ENCODE measurements around the gene MFSD6L.
"Not testable (repeated sequence)": the region's sequence is repeated elsewhere in the genome, so short reads cannot be mapped to it uniquely, and the experiment has no call there.

The MFSD6L gene

DNA sequence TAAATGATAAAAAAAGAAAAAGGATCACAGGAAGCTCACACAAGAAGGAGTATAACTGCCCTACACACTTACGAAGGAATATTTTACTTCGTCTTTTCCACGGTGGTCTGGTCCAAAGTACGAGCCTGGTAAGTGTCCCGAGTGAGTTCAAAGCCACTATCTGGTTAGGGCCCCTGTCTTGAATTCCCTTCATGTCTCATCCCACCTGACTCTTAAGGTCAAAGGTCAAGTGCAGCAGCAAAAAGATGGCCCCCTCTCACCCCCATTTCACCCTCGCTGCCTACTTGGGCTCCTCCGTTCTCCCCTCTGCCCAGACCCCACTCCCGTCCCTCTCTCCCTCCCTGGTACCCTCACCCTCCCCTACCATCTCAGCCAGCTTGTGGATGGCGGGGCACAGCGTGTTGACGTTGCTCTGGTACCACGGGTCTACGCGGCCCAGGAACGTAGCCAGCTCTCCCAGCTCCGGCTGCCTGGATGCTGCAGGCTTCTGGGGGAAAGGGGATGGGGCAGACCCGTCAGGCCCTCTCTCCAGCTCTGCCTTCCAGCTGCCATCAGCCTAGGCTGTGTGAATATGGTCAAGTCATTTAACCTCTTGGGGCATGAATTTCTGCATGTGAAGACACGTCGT lies 27.8 kb upstream of the MFSD6L start:
- no peak for DNase-seq (ENCODE audit: low read depth)

- no peak for DNase-seq (ENCODE audit: low read depth)
Observed at GRCh38 chr17:8825802-8826201, 26.6 kb upstream of the MFSD6L start.

GRCh38 chr17:8823279-8823678 lies 24.1 kb upstream of the MFSD6L start:
- no peak for DNase-seq (ENCODE audit: low read depth)

DNA sequence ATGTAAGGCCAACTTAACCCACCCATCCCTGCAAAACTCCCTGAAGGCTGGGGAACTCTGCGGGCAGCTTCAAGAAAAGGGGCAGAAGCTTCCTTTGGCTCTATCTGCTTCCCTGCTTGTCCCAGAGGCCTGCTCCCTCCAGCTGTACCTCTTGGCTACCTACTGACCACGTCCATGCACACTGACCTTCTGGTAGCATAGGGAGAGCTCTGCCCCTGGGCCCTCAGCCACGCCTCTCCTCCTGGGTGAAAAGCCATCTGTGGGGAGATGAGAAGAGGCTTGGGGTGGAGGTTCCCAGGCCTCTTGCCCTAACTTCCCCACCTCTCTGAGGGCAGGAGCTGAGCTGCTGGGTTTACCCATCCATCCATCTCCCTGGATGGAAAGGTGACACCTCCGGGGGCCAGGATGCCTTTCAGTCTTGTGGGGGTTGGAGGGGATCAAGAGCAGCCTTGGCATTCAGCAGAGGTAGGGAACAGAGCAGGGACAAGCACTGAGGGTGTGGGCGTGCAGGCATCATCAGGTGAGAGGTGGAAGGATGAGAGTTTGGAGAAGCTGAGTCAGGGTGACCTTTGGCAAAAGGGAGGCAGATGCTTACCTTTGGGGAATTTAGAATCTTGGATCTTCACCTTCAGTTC lies 23.4 kb upstream of the MFSD6L start:
- DNase-seq (ENCODE audit: low read depth) = no peak

DNA sequence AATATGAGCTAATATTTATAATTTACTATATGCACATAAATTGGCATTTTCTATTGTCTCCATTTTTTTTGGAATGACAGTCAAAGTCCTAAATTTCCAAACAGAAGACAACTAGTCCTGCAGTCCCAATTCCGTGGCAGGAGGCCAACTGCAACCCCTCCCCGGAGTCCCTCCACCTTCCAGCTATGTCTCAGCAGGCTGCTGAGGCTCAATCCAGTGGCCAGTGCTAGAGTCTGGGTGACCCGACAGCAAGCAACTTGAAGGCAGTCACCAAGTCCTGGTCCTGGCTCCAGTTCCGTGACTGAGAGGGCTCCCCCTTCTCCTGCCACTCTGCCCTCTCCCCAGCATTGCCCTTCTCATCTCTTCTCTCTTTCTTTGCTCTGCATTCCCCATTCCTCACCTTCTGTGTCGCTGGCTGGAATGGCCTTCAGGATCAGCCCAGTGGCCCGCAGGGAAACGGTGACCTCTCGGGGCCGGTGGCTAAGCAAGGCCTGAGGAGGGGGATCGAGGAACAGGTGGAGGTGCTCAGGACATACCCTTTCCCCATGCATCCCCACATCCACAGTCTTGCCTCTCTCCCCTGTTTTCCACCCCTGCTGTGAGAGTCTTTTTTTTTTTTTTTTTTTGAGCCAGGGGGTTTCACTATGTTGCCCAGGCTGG lies 22.4 kb upstream of the MFSD6L start:
- no peak for DNase-seq (ENCODE audit: low read depth)

DNA sequence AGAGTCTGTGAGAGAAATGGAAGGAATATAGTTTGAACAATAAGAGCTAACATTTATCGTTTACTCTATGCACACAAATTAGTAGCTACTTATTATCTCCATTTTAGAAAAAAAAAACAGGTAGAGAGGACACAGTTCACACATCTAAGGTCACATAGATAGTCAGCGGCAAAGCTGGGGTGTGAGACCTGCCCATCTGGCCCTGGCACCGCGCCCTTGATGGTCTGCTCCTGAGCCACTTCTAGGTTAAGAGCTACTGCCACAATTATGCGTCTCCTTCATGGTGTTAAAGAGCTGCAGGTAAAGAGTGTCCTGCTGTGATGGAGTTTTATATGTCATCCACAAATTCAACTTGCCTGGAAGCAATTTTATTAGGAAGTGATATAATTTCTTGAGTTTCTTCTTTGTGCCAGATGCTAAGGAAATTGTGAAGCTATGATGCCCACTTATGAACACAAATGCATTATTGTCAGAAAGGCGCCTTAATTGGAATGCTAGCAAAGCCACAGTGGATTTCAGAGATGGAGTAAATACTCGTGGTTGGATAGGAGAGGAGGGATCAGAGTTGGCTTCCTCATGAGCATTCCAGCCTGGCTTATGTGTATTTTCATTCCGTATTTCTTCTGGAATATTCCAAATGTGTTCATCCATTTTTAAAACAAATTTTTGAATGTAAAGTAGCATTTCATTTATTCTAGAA lies 21.3 kb upstream of the MFSD6L start:
- no peak for DNase-seq (ENCODE audit: low read depth)

DNA sequence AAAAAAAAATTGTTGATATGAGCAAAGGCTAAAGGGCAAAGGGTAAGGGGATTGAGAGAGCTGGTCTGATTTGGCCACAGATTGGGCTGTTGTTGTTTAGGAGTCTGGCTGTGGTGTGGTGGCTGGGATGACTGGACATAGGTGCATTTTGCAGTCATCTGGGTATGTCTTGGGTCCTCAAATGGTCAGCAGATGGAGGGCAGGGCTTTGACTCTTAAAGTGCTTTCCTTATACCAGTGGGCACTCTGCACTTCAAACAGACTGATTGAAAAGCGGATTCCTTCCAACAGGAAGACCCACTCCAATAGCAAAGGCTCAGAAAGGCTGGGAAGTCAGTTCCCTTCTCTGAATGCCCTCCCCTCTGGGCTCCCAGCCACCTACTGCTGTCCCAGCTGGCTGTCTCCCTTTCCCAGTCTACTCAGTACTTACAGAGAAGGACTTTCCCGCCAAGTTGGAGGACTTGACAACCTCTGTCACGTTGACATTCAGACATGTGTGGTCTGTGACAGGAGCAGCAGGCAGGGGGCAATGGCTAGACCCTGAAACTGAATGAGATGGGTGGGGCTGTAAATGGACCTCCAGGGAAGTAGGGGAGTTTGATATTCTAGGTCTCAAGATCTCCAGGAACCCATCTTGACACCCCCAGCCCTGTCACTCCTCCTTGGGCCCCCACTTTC lies 19.6 kb upstream of the MFSD6L start:
- DNase-seq (ENCODE audit: low read depth) = no peak

DNA sequence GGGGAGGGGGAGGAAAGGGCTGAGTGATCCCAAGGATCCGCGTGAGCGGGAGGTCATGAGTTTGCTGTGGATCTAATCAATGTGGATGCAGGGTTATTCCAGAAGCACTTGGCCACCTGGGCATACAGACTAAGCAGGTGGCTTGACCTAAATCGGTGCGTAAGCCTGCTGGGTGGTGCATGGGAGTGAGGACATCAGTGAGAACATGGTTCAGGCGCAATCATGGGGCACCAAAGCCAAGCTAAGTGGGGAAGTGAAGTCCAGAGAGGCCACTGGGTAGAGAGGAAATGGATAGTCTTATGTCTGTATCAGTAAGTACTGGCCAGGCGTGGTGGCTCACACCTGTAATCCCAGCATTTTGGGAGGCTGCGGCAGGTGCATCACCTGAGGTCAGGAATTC lies 18.9 kb upstream of the MFSD6L start:
- DNase-seq (ENCODE audit: low read depth) = no peak

DNA sequence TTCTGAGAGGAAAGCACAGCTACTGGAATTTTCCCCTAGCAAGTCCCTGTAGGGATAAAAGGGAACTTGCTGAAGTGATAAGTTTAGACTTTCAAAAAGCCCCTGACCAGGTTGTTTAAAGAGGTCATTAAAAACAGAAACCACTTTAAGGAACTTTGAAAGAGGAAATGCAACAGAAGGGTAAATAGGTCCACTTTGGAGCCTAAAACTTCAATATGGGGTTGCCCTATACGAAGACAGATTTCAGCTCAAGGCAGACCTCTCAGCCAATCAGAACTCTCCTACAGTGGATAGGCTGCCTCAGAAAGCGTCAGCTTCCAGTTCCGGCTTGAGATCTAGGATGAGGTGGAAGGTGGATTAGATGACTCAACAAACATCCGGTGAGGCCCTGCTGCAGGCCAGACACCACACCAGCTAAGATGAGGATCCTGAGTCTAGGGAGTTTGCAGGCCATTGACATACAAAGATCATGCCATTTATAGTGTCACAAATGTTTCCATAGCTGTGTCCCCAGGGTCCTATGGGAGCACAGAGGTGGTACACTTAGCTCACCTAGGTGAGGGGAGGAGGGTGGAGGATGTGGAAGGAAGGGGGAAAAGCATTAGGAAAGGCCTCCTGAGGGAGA lies 7.9 kb upstream of the MFSD6L start:
- DNase-seq (ENCODE audit: low read depth) = no peak

GRCh38 chr17:8806253-8806925 lies 7.2 kb upstream of the MFSD6L start:
- DNase-seq (ENCODE audit: low read depth) = no peak

GRCh38 chr17:8805396-8805795 lies 6.2 kb upstream of the MFSD6L start:
- not testable (repeated sequence) for DNase-seq (ENCODE audit: low read depth)

DNA sequence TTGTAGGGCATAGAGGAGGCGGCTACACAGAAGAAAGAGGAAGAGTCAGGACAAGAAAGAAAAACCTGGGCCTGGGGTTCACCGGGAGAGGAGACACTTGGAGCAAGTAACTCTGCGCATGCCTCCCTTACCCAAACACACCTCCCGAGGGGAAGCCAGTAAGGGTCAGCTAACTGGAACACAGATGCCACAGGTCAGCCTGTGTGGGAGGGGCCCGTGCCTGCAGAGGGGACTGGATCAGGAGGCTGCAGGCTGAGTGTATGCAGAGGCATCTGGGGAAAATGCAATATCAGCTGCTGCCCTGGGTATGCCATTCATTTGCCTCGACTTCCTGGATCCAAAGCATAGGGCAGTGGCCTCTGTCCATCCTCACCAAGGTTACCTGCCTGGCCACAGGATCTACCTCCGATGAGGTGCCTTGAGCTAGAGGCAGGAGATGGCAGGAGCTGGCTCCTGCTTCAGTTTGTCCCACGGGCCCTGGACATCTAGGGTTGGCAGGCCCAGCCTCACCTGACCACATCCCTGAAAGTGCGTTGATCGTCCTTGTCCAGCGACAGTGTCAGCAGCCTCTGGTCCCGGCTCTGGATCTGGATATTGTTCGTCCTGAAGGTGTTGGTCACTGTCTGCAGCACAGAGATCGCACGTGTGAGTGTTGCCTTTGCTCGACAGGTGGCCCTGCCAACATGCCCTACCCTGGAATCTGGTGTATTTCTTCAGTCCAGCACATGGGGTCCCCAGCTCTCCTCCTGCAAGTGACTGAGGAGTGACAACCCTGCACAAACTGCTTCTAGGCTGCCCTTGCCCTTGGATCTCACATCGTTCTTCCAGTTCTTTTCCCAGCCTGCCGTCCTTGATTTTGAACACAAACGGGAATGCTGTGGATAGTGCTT lies 4.6 kb upstream of the MFSD6L start:
- no peak for DNase-seq (ENCODE audit: low read depth)

DNA sequence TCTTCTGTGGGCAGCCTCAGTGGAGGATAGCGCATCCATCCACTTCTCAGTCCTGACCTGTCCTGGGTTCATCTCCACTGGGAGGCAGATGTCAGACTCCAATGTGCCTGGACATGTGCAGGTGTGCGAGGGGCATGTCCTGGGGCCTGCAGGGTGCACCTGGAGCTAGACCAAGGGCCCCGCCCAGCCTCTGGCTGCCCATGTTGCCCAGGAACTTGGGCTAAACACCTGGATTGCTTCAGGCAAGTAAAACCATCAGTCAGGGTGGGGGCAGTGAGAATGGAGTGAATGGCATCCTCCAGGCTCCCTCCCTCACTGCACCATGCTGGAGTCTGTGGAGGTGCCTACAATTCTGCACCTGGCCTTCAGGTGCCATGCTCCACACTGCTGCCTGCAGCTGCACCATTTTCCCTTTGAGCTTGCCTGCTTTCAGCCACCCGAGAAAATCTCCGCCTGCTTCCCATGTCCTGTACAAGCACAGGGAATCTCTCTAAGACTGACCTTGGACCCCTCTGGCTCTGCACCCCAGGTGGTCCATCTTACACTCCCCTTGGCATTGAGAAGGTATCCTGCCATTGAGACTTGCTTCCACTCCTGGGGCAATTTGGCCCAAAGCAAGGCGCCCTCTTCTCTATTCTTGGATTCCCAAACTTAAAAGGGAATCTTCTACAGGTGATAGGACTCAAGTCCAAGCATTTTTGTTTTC lies 2.1 kb upstream of the MFSD6L start:
- no peak for DNase-seq (ENCODE audit: low read depth)

DNA sequence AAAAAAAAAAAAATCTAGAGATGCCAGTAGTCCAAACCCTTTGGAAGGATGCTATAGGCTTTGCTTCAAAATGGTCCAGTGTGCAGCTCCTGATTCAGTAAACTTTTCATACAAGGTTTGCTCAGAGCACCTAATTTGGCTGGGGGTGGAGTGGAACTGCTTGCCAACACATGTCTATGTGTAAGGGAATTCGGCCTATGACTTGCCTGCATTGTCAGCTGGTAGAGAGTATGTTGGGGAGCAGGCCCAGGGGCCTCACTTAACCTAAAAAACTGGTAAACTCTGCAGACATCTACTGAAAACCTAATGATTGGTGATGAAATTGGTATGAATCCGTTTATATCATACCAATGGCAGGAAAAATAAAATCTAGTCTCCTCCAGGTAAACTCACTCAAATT lies 1.5 kb upstream of the MFSD6L start:
- DNase-seq (ENCODE audit: low read depth) = no peak

GRCh38 chr17:8799570-8800212 lies 526 bp upstream of the MFSD6L start:
- DNase-seq (ENCODE audit: low read depth) = no peak

GRCh38 chr17:8798176-8798845 lies 854 bp downstream of the MFSD6L start:
- DNase-seq (ENCODE audit: low read depth) = no peak

DNA sequence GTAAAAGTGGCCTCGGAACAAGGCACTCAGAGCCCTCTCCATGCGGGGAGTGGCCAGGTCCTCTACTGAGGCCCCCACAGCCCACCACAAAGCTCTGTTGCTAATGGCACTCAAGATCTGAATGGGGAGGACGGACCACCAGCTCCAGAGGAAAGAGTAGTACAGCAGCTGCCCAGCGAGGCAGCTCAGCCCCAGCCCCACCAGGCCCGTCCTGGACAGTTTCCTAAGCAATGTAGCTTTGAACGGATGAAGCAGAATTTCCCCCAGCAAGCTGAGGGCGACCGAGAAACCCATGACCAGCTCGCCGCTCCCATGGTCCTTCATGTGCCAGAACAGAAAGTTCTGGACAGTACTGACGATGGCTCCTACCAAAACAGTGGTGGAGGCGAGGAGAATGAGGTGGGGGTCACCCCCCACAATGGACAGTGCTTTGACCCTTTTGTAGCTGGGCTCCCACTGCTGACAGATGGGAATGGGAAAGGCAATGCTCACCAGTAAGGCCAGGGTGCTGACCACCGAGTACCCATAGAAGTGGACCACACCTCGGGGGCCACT lies 1.5 kb downstream of the MFSD6L start:
- DNase-seq (ENCODE audit: low read depth) = no peak

DNA sequence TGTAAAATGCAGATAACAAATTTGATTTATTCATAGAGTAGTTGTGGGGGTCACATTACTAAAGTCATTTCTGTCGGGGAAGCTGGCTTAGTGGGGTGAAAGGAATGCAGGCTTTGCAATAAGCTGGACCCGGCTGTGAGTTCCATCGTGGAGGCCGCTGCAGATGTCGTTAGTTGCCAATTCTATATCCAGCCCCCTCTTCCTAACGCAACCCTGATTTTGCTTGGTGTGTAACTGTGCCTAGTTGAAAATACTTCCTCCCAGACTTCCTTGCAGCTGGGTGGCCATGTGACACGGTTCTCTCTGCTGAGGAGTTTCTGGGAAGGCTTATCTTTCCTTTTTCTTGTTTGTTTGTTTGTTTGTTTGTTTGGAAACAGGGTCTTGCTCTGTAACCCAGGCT lies 4.5 kb downstream of the MFSD6L start:
- DNase-seq (ENCODE audit: low read depth) = no peak
